SK-N-SH (cell line): ENCODE data around the gene TUBB3. TPM values are rescaled to one million over a fixed set of nuclear protein-coding genes. Genes with fewer than 3 reads are reported as not detected.

ENCODE experiments used
- CTCF ChIA-PET: fragments of 300-600, 350-600 bp; formaldehyde crosslinking; extraction: SDS; loops from one replicate; lab custom pipeline; 2021; lab: Yijun Ruan, JAX
- POLR2A ChIA-PET: fragments of 350-600 bp; sonication (Branson Sonifier 250); formaldehyde crosslinking; extraction: SDS; loops from one replicate; lab custom pipeline; 2020; ENCODE audit warnings: antibody characterized with exemption, inconsistent platforms; lab: Yijun Ruan, JAX
- DNase-seq: peaks from one replicate; pipeline ENCODE4 v3.0.0; 2012
- H2AFZ ChIP-seq: fragments of 200-600 bp; sonication (generic); 2 replicates; pipeline ENCODE4 v1.8.1; 2016; ENCODE audit warnings: antibody characterized with exemption, mild to moderate bottlenecking, low read depth
- H3F3A ChIP-seq: fragments of 200-600 bp; sonication (generic); replicated peaks from 2 replicates; pipeline ENCODE3; 2016; ENCODE audit warnings: antibody characterized with exemption, mild to moderate bottlenecking; ENCODE audit not compliant: insufficient read depth
- H3K27ac ChIP-seq, 2 experiments: fragments of 200-500 bp in 1 of 2; fragments of 200-600 bp in 1 of 2; sonication (Bioruptor generic) in 1 of 2; sonication (generic), shearing (Covaris generic) in 1 of 2; 2 replicates each; pipeline versions ENCODE4 v1.5.1 to v1.6.1; 2014 to 2016; ENCODE audit warnings: low read depth in 2 of 2, inconsistent platforms in 1 of 2, low read length in 1 of 2, mild to moderate bottlenecking in 1 of 2, mixed read lengths in 1 of 2
- H3K27me3 ChIP-seq: fragments of 200-600 bp; sonication (generic), shearing (Covaris generic); 2 replicates; pipeline ENCODE4 v1.6.1; 2016; ENCODE audit warnings: mixed run types; ENCODE audit not compliant: insufficient read depth
- H3K36me3 ChIP-seq, 2 experiments: fragments of 200-500 bp in 1 of 2; fragments of 200-600 bp in 1 of 2; sonication (Bioruptor generic) in 1 of 2; sonication (generic) in 1 of 2; replicated peaks in 1 of 2; 2 replicates each; pipeline versions ENCODE3 to v1.5.1; 2014 to 2016; ENCODE audit warnings: low read length in 1 of 2, mild to moderate bottlenecking in 1 of 2; ENCODE audit not compliant: insufficient read depth in 2 of 2, control insufficient read depth in 1 of 2
- H3K4me1 ChIP-seq, 2 experiments: fragments of 200-500 bp in 1 of 2; fragments of 200-600 bp in 1 of 2; sonication (Bioruptor generic) in 1 of 2; sonication (generic), shearing (Covaris generic) in 1 of 2; 2 replicates each; pipeline versions ENCODE4 v1.5.1 to v1.6.1; 2014 to 2016; ENCODE audit warnings: low read depth in 1 of 2, low read length in 1 of 2, mixed run types in 1 of 2; ENCODE audit not compliant: insufficient read depth in 2 of 2, control insufficient read depth in 1 of 2
- H3K4me2 ChIP-seq: fragments of 200-600 bp; sonication (generic), shearing (Covaris generic); 2 replicates; pipeline ENCODE4 v1.6.1; 2017; ENCODE audit warnings: mixed run types
- H3K4me3 ChIP-seq, 2 experiments: fragments of 200-500 bp in 1 of 2; fragments of 200-600 bp in 1 of 2; sonication (Bioruptor generic) in 1 of 2; sonication (generic), shearing (Covaris generic) in 1 of 2; 2 replicates each; pipeline versions ENCODE4 v1.5.1 to v1.8.1; 2014 to 2016; ENCODE audit warnings: low read depth in 2 of 2, inconsistent platforms in 1 of 2, low read length in 1 of 2, mild to moderate bottlenecking in 1 of 2, mixed read lengths in 1 of 2, moderate library complexity in 1 of 2
- H3K79me2 ChIP-seq: fragments of 200-600 bp; sonication (generic); 2 replicates; pipeline ENCODE4 v1.8.1; 2017; ENCODE audit warnings: mild to moderate bottlenecking; ENCODE audit not compliant: insufficient read depth
- H3K9ac ChIP-seq: fragments of 200-600 bp; sonication (generic); 2 replicates; pipeline ENCODE4 v1.6.1; 2017; ENCODE audit warnings: mixed run types
- H3K9me2 ChIP-seq: fragments of 200-600 bp; sonication (generic); 2 replicates; pipeline ENCODE4 v1.6.1; 2017; ENCODE audit warnings: mixed run types
- H3K9me3 ChIP-seq: fragments of 200-600 bp; sonication (generic); 2 replicates; pipeline ENCODE4 v1.6.1; 2017; ENCODE audit warnings: mixed run types, mild to moderate bottlenecking, moderate library complexity
- H4K20me1 ChIP-seq: fragments of 200-600 bp; sonication (generic); 2 replicates; pipeline ENCODE4 v1.6.1; 2017; ENCODE audit warnings: mild to moderate bottlenecking, mixed run types; ENCODE audit not compliant: insufficient read depth
- CHD2 ChIP-seq: fragments of 150-350 bp; IDR thresholded peaks from 2 replicates; pipeline ENCODE4 v1.6.1; 2018; ENCODE audit warnings: low read length; ENCODE audit not compliant: partially characterized antibody
- EP300 ChIP-seq, 2 experiments: IDR thresholded peaks; 2 replicates each; pipeline versions ENCODE4 v1.4.0 to v1.6.1; 2012; ENCODE audit warnings: borderline replicate concordance in 1 of 2, low read depth in 1 of 2, low read length in 1 of 2
- FOSL2 ChIP-seq: IDR thresholded peaks from 2 replicates; pipeline ENCODE4 v1.4.0; 2012; ENCODE audit warnings: low read depth, mild to moderate bottlenecking, moderate library complexity, borderline replicate concordance
- GABPA ChIP-seq: IDR thresholded peaks from 2 replicates; pipeline ENCODE4 v1.4.0; 2012; ENCODE audit warnings: low read depth, mild to moderate bottlenecking
- MEF2A ChIP-seq: IDR thresholded peaks from 2 replicates; pipeline ENCODE4 v1.4.0; 2012; ENCODE audit warnings: low read depth, borderline replicate concordance
- PBX3 ChIP-seq: IDR thresholded peaks from 2 replicates; pipeline ENCODE4; 2012
- RAD21 ChIP-seq: IDR thresholded peaks from 2 replicates; pipeline ENCODE4 v1.6.1; 2012; ENCODE audit warnings: mild to moderate bottlenecking, low read length
- RCOR1 ChIP-seq: fragments of 150-350 bp; IDR thresholded peaks from 2 replicates; pipeline ENCODE4 v1.6.1; 2017; ENCODE audit warnings: antibody characterized with exemption, low read length
- REST ChIP-seq: IDR thresholded peaks from 2 replicates; pipeline ENCODE4 v1.6.1; 2012; ENCODE audit warnings: mild to moderate bottlenecking, low read depth, low read length, moderate library complexity
- RFX5 ChIP-seq: IDR thresholded peaks from 2 replicates; pipeline ENCODE4 v1.6.1; 2012; ENCODE audit warnings: mild to moderate bottlenecking, improper control_type of control experiment, low read length
- RXRA ChIP-seq: IDR thresholded peaks from 2 replicates; pipeline ENCODE4 v1.4.0; 2012; ENCODE audit warnings: low read depth, mild to moderate bottlenecking, borderline replicate concordance
- SIN3A ChIP-seq: IDR thresholded peaks from 2 replicates; pipeline ENCODE4 v1.6.1; 2012; ENCODE audit warnings: low read depth, mild to moderate bottlenecking, low read length, moderate library complexity, borderline replicate concordance
- TAF1 ChIP-seq: IDR thresholded peaks from 2 replicates; pipeline ENCODE4 v1.6.1; 2012; ENCODE audit warnings: low read depth, mild to moderate bottlenecking, low read length, moderate library complexity, borderline replicate concordance
- USF1 ChIP-seq: IDR thresholded peaks from 2 replicates; pipeline ENCODE4 v1.4.0; 2012; ENCODE audit warnings: low read depth, borderline replicate concordance
- USF2 ChIP-seq: fragments of 150-350 bp; IDR thresholded peaks from 2 replicates; pipeline ENCODE4 v1.6.1; 2017; ENCODE audit warnings: antibody characterized with exemption, low read length, low read depth, borderline replicate concordance
- YY1 ChIP-seq: IDR thresholded peaks from 2 replicates; pipeline ENCODE4 v1.4.0; 2012; ENCODE audit warnings: low read depth, mild to moderate bottlenecking
- ZBTB33 ChIP-seq: IDR thresholded peaks from 2 replicates; pipeline ENCODE4 v1.4.0; 2012; ENCODE audit warnings: low read depth, borderline replicate concordance
- WGBS: methylation state at CpG from one replicate; pipeline ENCODE4 v1.1.6; 2017; ENCODE audit warnings: low lambda C conversion rate; 5-methylcytosine and 5-hydroxymethylcytosine counted together
- polyA plus RNA-seq, 3 experiments: library from polyadenylated mRNA; depleted of rRNA; stranded (reverse); fragments of >200 nt; gene quantifications; 2 replicates each; pipeline ENCODE4 v1.2.3, GENCODE V29; 2012

Gene TUBB3
- polyA plus RNA-seq, 1 of the 3 experiments (the other 2 are of a cell fraction) = 428 TPM

- H3K79me2 ChIP-seq = no peaks in the 10 kb centered on the region
- H3K27ac ChIP-seq = no peak overlapping the region
- WGBS = 96% methylated on average over 8 of the region's 23 CpGs
- H3K9me2 ChIP-seq = no peaks in the 10 kb centered on the region
- H3F3A ChIP-seq = peaks cover 4% of the 10 kb centered on the region
- POLR2A ChIA-PET = no interaction called here
- H2AFZ ChIP-seq = no peak overlapping the region
- H3K9ac ChIP-seq = no peak overlapping the region
- no peak overlapping the region for H3K4me2 ChIP-seq
- no peak overlapping the region for H3K4me3 ChIP-seq
- no peak for DNase-seq
- H4K20me1 ChIP-seq = no peaks in the 10 kb centered on the region
- H3K27me3 ChIP-seq = no peaks in the 10 kb centered on the region
- H3K9me3 ChIP-seq = no peaks in the 10 kb centered on the region
- no peak for TF ChIP-seq FOSL2
- TF ChIP-seq RFX5 = no peak
- no peak for TF ChIP-seq USF2
- no peak for TF ChIP-seq SIN3A
- TF ChIP-seq, all 33 proteins: peak for 0
- Histone ChIP-seq H3K36me3 (peaks cover 0 to 28% of the 10 kb centered on the region in 2 experiments), H3K4me1 (peaks cover 0 to 6% of the 10 kb centered on the region in 2 experiments; a peak in 1 of 4 replicates)
- CTCF ChIA-PET = interaction anchor here (1.1 kb wide), 1 partner anchor 102 kb away, joined by 3 read pairs; no protein-coding TSS in a partner anchor
Measured at GRCh38 chr16:89961920-89962319, 38.8 kb downstream of the TUBB3 start.

- no peak for DNase-seq
- Histone ChIP-seq H3K9ac (no peak overlapping the region), H3K9me2 (no peaks in the 10 kb centered on the region), H3K36me3 (peaks cover 0 to 24% of the 10 kb centered on the region in 2 experiments), H4K20me1 (no peaks in the 10 kb centered on the region), H3F3A (peaks cover 4% of the 10 kb centered on the region), H3K27ac (no peak overlapping the region), H3K4me2 (no peak overlapping the region), H3K4me3 (no peak overlapping the region), H3K9me3 (no peaks in the 10 kb centered on the region), H2AFZ (no peak overlapping the region), H3K79me2 (no peaks in the 10 kb centered on the region), H3K4me1 (peaks cover 0 to 6% of the 10 kb centered on the region in 2 experiments; a peak in 1 of 4 replicates), H3K27me3 (no peaks in the 10 kb centered on the region)
- CTCF ChIA-PET = interaction anchor here (1.1 kb wide), 1 partner anchor 103 kb away, joined by 3 read pairs; no protein-coding TSS in a partner anchor
- POLR2A ChIA-PET = interaction anchor here (0.8 kb wide), 1 partner anchor 13 kb away, joined by 3 read pairs; no protein-coding TSS in a partner anchor
- 92% methylated on average over 20 of the region's 26 CpGs for WGBS
- no peak for TF ChIP-seq RAD21
- TF ChIP-seq FOSL2 = no peak
- TF ChIP-seq PBX3 = no peak
- TF ChIP-seq SIN3A = no peak
- no peak for TF ChIP-seq RCOR1
- no peak for TF ChIP-seq CHD2
- no peak for TF ChIP-seq ZBTB33
- no peak for TF ChIP-seq REST
- no peak for TF ChIP-seq TAF1
- no peak for TF ChIP-seq YY1
- no peak for TF ChIP-seq EP300 (IDR thresholded peaks at IDR 0.05; ENCODE audit: borderline replicate concordance in 1 of 2, low read depth in 1 of 2, low read length in 1 of 2)
- no peak for TF ChIP-seq RXRA
- TF ChIP-seq USF1 = no peak
- TF ChIP-seq MEF2A = no peak
- TF ChIP-seq GABPA = no peak
Measured at GRCh38 chr16:89962754-89963498, 39.8 kb downstream of the TUBB3 start.
